ENCODE measurements around the gene GJB3.

The GJB3 gene

GRCh38 chr1:34747638-34747941 is 33.4 kb upstream of the GJB3 start:
- Histone ChIP-seq H3K4me2 (ENCODE audit: low read length) (no peak overlapping the region), H3K9ac (ENCODE audit: low read length) (no peak overlapping the region), H4K12ac (ENCODE audit: low read depth, low read length) (no peak overlapping the region), H2BK12ac (ENCODE audit: low read length) (no peak overlapping the region), H3K23ac (ENCODE audit: low read length) (no peak overlapping the region), H3K9me3 (ENCODE audit: insufficient read depth, low read depth, low read length) (no peaks in the 10 kb centered on the region), H3K79me2 (ENCODE audit: control insufficient read depth, insufficient read depth, low read length, poor library complexity) (no peaks in the 10 kb centered on the region), H3K4me1 (ENCODE audit: control insufficient read depth in 1 of 2, insufficient read depth in 2 of 2, low read length in 2 of 2) (no peaks in the 10 kb centered on the region), H2AFZ (ENCODE audit: insufficient read depth, low read length, poor library complexity) (no peak overlapping the region), H3K79me1 (ENCODE audit: low read length) (no peaks in the 10 kb centered on the region), H4K8ac (ENCODE audit: low read depth, low read length) (no peak overlapping the region), H2BK120ac (ENCODE audit: insufficient read depth, low read length, poor library complexity) (no peak overlapping the region), H2AK5ac (ENCODE audit: low read length) (no peak overlapping the region), H3K14ac (ENCODE audit: low read length) (no peak overlapping the region), H3K36me3 (ENCODE audit: control insufficient read depth in 1 of 2, insufficient read depth in 2 of 2, low read length in 2 of 2) (no peaks in the 10 kb centered on the region), H3K18ac (ENCODE audit: low read length) (no peak overlapping the region), H4K91ac (ENCODE audit: low read depth, low read length) (no peak overlapping the region), H3K27ac (ENCODE audit: low read depth, low read length) (no peak overlapping the region), H2BK5ac (ENCODE audit: low read depth, low read length, poor library complexity) (no peak overlapping the region), H3K4me3 (ENCODE audit: low read depth, low read length) (no peak overlapping the region), H3K4ac (ENCODE audit: low read depth, low read length) (no peak overlapping the region), H3K27me3 (ENCODE audit: insufficient read depth, low read length) (no peaks in the 10 kb centered on the region)
- WGBS (ENCODE audit: extremely low coverage, insufficient coverage, insufficient read length): no CpG with 5 or more reads among the region's 6 CpGs
- no peak for DNase-seq

- no peaks in the 10 kb centered on the region for H3K9me3 ChIP-seq (ENCODE audit: insufficient read depth, low read depth, low read length)
- H3K4ac ChIP-seq (ENCODE audit: low read depth, low read length): no peak overlapping the region
- H3K27me3 ChIP-seq (ENCODE audit: insufficient read depth, low read length): no peaks in the 10 kb centered on the region
- no peaks in the 10 kb centered on the region for H3K79me1 ChIP-seq (ENCODE audit: low read length)
- H3K4me3 ChIP-seq (ENCODE audit: low read depth, low read length): no peak overlapping the region
- peaks cover 0 to under 1% of the 10 kb centered on the region in 2 experiments for H3K4me1 ChIP-seq (ENCODE audit: control insufficient read depth in 1 of 2, insufficient read depth in 2 of 2, low read length in 2 of 2)
- no peak overlapping the region for H3K4me2 ChIP-seq (ENCODE audit: low read length)
- no peaks in the 10 kb centered on the region for H3K79me2 ChIP-seq (ENCODE audit: control insufficient read depth, insufficient read depth, low read length, poor library complexity)
- H3K18ac ChIP-seq (ENCODE audit: low read length): no peak overlapping the region
- no peak overlapping the region for H2BK120ac ChIP-seq (ENCODE audit: insufficient read depth, low read length, poor library complexity)
- no peaks in the 10 kb centered on the region for H3K36me3 ChIP-seq (ENCODE audit: control insufficient read depth in 1 of 2, insufficient read depth in 2 of 2, low read length in 2 of 2)
- H2BK12ac ChIP-seq (ENCODE audit: low read length): no peak overlapping the region
- H3K14ac ChIP-seq (ENCODE audit: low read length): no peak overlapping the region
- no peak overlapping the region for H4K91ac ChIP-seq (ENCODE audit: low read depth, low read length)
- H4K12ac ChIP-seq (ENCODE audit: low read depth, low read length): no peak overlapping the region
- H2BK5ac ChIP-seq (ENCODE audit: low read depth, low read length, poor library complexity): no peak overlapping the region
- no peak overlapping the region for H2AFZ ChIP-seq (ENCODE audit: insufficient read depth, low read length, poor library complexity)
- no peak overlapping the region for H3K9ac ChIP-seq (ENCODE audit: low read length)
- no peak for DNase-seq
- H3K23ac ChIP-seq (ENCODE audit: low read length): no peak overlapping the region
- H3K27ac ChIP-seq (ENCODE audit: low read depth, low read length): no peak overlapping the region
- H4K8ac ChIP-seq (ENCODE audit: low read depth, low read length): no peak overlapping the region
- no CpG with 5 or more reads among the region's 8 CpGs for WGBS (ENCODE audit: extremely low coverage, insufficient coverage, insufficient read length)
- no peak overlapping the region for H2AK5ac ChIP-seq (ENCODE audit: low read length)
These were observed 31.0 kb upstream of the GJB3 start for GRCh38 chr1:34749992-34750391.

- H3K79me2 ChIP-seq (ENCODE audit: control insufficient read depth, insufficient read depth, low read length, poor library complexity): no peaks in the 10 kb centered on the region
- H2BK120ac ChIP-seq (ENCODE audit: insufficient read depth, low read length, poor library complexity): no peak overlapping the region
- no peak overlapping the region for H2BK5ac ChIP-seq (ENCODE audit: low read depth, low read length, poor library complexity)
- H3K4me1 ChIP-seq (ENCODE audit: control insufficient read depth in 1 of 2, insufficient read depth in 2 of 2, low read length in 2 of 2): peaks cover 0 to 3% of the 10 kb centered on the region in 2 experiments
- H3K27me3 ChIP-seq (ENCODE audit: insufficient read depth, low read length): no peaks in the 10 kb centered on the region
- no peaks in the 10 kb centered on the region for H3K9me3 ChIP-seq (ENCODE audit: insufficient read depth, low read depth, low read length)
- no peak overlapping the region for H3K4me3 ChIP-seq (ENCODE audit: low read depth, low read length)
- no peak overlapping the region for H4K12ac ChIP-seq (ENCODE audit: low read depth, low read length)
- H3K4ac ChIP-seq (ENCODE audit: low read depth, low read length): no peak overlapping the region
- no peak overlapping the region for H2AFZ ChIP-seq (ENCODE audit: insufficient read depth, low read length, poor library complexity)
- H3K14ac ChIP-seq (ENCODE audit: low read length): no peak overlapping the region
- no peak overlapping the region for H2AK5ac ChIP-seq (ENCODE audit: low read length)
- H3K4me2 ChIP-seq (ENCODE audit: low read length): no peak overlapping the region
- WGBS (ENCODE audit: extremely low coverage, insufficient coverage, insufficient read length): no CpG with 5 or more reads among the region's 5 CpGs
- no peaks in the 10 kb centered on the region for H3K79me1 ChIP-seq (ENCODE audit: low read length)
- H3K9ac ChIP-seq (ENCODE audit: low read length): no peak overlapping the region
- H4K91ac ChIP-seq (ENCODE audit: low read depth, low read length): no peak overlapping the region
- H2BK12ac ChIP-seq (ENCODE audit: low read length): no peak overlapping the region
- H3K27ac ChIP-seq (ENCODE audit: low read depth, low read length): no peak overlapping the region
- no peak for DNase-seq
- no peak overlapping the region for H3K18ac ChIP-seq (ENCODE audit: low read length)
- H4K8ac ChIP-seq (ENCODE audit: low read depth, low read length): no peak overlapping the region
- no peak overlapping the region for H3K23ac ChIP-seq (ENCODE audit: low read length)
- H3K36me3 ChIP-seq (ENCODE audit: control insufficient read depth in 1 of 2, insufficient read depth in 2 of 2, low read length in 2 of 2): no peaks in the 10 kb centered on the region
These were observed 30.4 kb upstream of the GJB3 start for GRCh38 chr1:34750610-34751009.

GRCh38 chr1:34753163-34753562 is 27.9 kb upstream of the GJB3 start:
- H4K91ac ChIP-seq (ENCODE audit: low read depth, low read length): no peak overlapping the region
- H3K27ac ChIP-seq (ENCODE audit: low read depth, low read length): no peak overlapping the region
- H2AK5ac ChIP-seq (ENCODE audit: low read length): no peak overlapping the region
- H3K4me1 ChIP-seq (ENCODE audit: control insufficient read depth in 1 of 2, insufficient read depth in 2 of 2, low read length in 2 of 2): peaks cover 0 to 3% of the 10 kb centered on the region in 2 experiments
- H2BK12ac ChIP-seq (ENCODE audit: low read length): no peak overlapping the region
- H2BK120ac ChIP-seq (ENCODE audit: insufficient read depth, low read length, poor library complexity): no peak overlapping the region
- no CpG with 5 or more reads among the region's 3 CpGs for WGBS (ENCODE audit: extremely low coverage, insufficient coverage, insufficient read length)
- H3K27me3 ChIP-seq (ENCODE audit: insufficient read depth, low read length): no peaks in the 10 kb centered on the region
- no peak overlapping the region for H4K12ac ChIP-seq (ENCODE audit: low read depth, low read length)
- no peaks in the 10 kb centered on the region for H3K79me2 ChIP-seq (ENCODE audit: control insufficient read depth, insufficient read depth, low read length, poor library complexity)
- no peak overlapping the region for H3K23ac ChIP-seq (ENCODE audit: low read length)
- no peak overlapping the region for H2AFZ ChIP-seq (ENCODE audit: insufficient read depth, low read length, poor library complexity)
- no peak overlapping the region for H3K14ac ChIP-seq (ENCODE audit: low read length)
- H4K8ac ChIP-seq (ENCODE audit: low read depth, low read length): no peak overlapping the region
- no peak overlapping the region for H3K4me3 ChIP-seq (ENCODE audit: low read depth, low read length)
- no peaks in the 10 kb centered on the region for H3K79me1 ChIP-seq (ENCODE audit: low read length)
- H3K36me3 ChIP-seq (ENCODE audit: control insufficient read depth in 1 of 2, insufficient read depth in 2 of 2, low read length in 2 of 2): no peaks in the 10 kb centered on the region
- no peak overlapping the region for H2BK5ac ChIP-seq (ENCODE audit: low read depth, low read length, poor library complexity)
- H3K4ac ChIP-seq (ENCODE audit: low read depth, low read length): no peak overlapping the region
- no peak overlapping the region for H3K9ac ChIP-seq (ENCODE audit: low read length)
- no peak overlapping the region for H3K18ac ChIP-seq (ENCODE audit: low read length)
- peaks cover 3% of the 10 kb centered on the region for H3K9me3 ChIP-seq (ENCODE audit: insufficient read depth, low read depth, low read length)
- DNase-seq: no peak
- no peak overlapping the region for H3K4me2 ChIP-seq (ENCODE audit: low read length)

Data from trophoblast cell (in vitro differentiated cells and primary cell).